PC-9 (cell line): ENCODE measurements around the gene SWI5.

ENCODE experiments used
- CTCF ChIP-seq: fragments of 200-600 bp; sonication (generic); conservative IDR thresholded peaks from 2 replicates; pipeline ENCODE4 v1.6.1; 2017; ENCODE audit warnings: mixed run types, antibody characterized with exemption, mild to moderate bottlenecking, moderate library complexity
- EZH2 ChIP-seq: fragments of 200-600 bp; sonication (generic); IDR thresholded peaks from 2 replicates; pipeline ENCODE4 v1.8.0; 2017; ENCODE audit warnings: antibody characterized with exemption, low read depth

- no peak for TF ChIP-seq CTCF
- TF ChIP-seq EZH2, result no peak
These were observed 45.3 kb downstream of the SWI5 start for GRCh38 chr9:128321343-128321742.
